GM23248 (cell line): ENCODE results near the gene EP300. TPM values are rescaled to one million over a fixed set of nuclear protein-coding genes. Genes with fewer than 3 reads are reported as not detected.

ENCODE experiments used
- DNase-seq: peaks from one replicate; pipeline ENCODE4 v3.0.0-alpha.2; 2015
- H2AFZ ChIP-seq: fragments of 200-600 bp; sonication (generic); 2 replicates; pipeline ENCODE4 v1.6.1; 2016; ENCODE audit warnings: antibody characterized with exemption
- H3F3A ChIP-seq: fragments of 200-600 bp; sonication (generic); 2 replicates; pipeline ENCODE4 v1.6.1; 2016; ENCODE audit warnings: mild to moderate bottlenecking, antibody characterized with exemption, mixed run types; ENCODE audit not compliant: insufficient read depth
- H3K27ac ChIP-seq: fragments of 200-600 bp; sonication (generic); 2 replicates; pipeline ENCODE4 v1.5.1; 2016; ENCODE audit warnings: mild to moderate bottlenecking
- H3K27me3 ChIP-seq: fragments of 200-600 bp; sonication (generic); replicated peaks from 2 replicates; pipeline ENCODE4 v1.6.1; 2016; ENCODE audit warnings: mild to moderate bottlenecking; ENCODE audit not compliant: insufficient read depth
- H3K36me3 ChIP-seq: fragments of 200-600 bp; sonication (generic); 2 replicates; pipeline ENCODE4 v1.6.1; 2016; ENCODE audit warnings: low read depth, mild to moderate bottlenecking
- H3K4me1 ChIP-seq: fragments of 200-600 bp; sonication (generic); 2 replicates; pipeline ENCODE4 v1.6.1; 2016; ENCODE audit warnings: mild to moderate bottlenecking; ENCODE audit not compliant: insufficient read depth
- H3K4me2 ChIP-seq: fragments of 200-600 bp; sonication (generic); one replicate; pipeline ENCODE4 v1.6.1; 2016; ENCODE audit warnings: mild to moderate bottlenecking; ENCODE audit not compliant: unreplicated experiment
- H3K4me3 ChIP-seq: fragments of 200-600 bp; sonication (generic); 2 replicates; pipeline ENCODE4 v1.5.1; 2016; ENCODE audit warnings: mild to moderate bottlenecking
- H3K79me2 ChIP-seq: fragments of 200-600 bp; sonication (generic); 2 replicates; pipeline ENCODE4 v1.6.1; 2016; ENCODE audit warnings: mild to moderate bottlenecking; ENCODE audit not compliant: insufficient read depth
- H3K9ac ChIP-seq: fragments of 200-600 bp; sonication (generic); 2 replicates; pipeline ENCODE4 v1.6.1; 2016; ENCODE audit warnings: mild to moderate bottlenecking
- H3K9me2 ChIP-seq: fragments of 200-600 bp; sonication (generic); 2 replicates; pipeline ENCODE4 v1.6.1; 2016; ENCODE audit warnings: mixed run types, mild to moderate bottlenecking, moderate library complexity; ENCODE audit not compliant: insufficient read depth
- H3K9me3 ChIP-seq: fragments of 200-600 bp; sonication (generic); one replicate; pipeline ENCODE4 v1.6.1; 2017; ENCODE audit warnings: low read depth
- H4K20me1 ChIP-seq: fragments of 200-600 bp; sonication (generic); 2 replicates; pipeline ENCODE4 v1.6.0; 2016; ENCODE audit not compliant: insufficient read depth
- EZH2 ChIP-seq: fragments of 200-600 bp; sonication (generic); IDR thresholded peaks from 2 replicates; pipeline ENCODE4 v1.6.1; 2018; ENCODE audit warnings: antibody characterized with exemption, mild to moderate bottlenecking; ENCODE audit not compliant: insufficient read depth, poor library complexity, severe bottlenecking
- EZH2phosphoT487 ChIP-seq: fragments of 200-600 bp; sonication (generic); IDR thresholded peaks from 2 replicates; pipeline ENCODE4 v1.6.1; 2018; ENCODE audit warnings: antibody characterized with exemption, moderate library complexity, mild to moderate bottlenecking, low read depth; ENCODE audit not compliant: insufficient read depth
- WGBS, 2 experiments: methylation state at CpG; one replicate each; pipeline ENCODE4 v1.1.6; 2015 to 2017; ENCODE audit warnings: low lambda C conversion rate in 2 of 2, low coverage in 1 of 2; ENCODE audit errors: missing lambda C conversion rate in 2 of 2; 5-methylcytosine and 5-hydroxymethylcytosine counted together
- in situ Hi-C: fragments of 300-500 bp; cut with MboI; formaldehyde crosslinking; loops from 2 replicates; pipeline ENCODE4 v1.15.0; 2020
- polyA plus RNA-seq: library from polyadenylated mRNA; unstranded; fragments of >200 nt; fragmentation: Nextera tagmentation; extraction: Ambion mirVana; gene quantifications from 2 replicates; pipeline ENCODE4 v1.2.1, GENCODE V29; 2016
- total RNA-seq: library from RNA; depleted of rRNA; stranded (reverse); fragments of >200 nt; shearing (Covaris generic); gene quantifications from 2 replicates; pipeline ENCODE4 v1.2.3, GENCODE V29; 2014

EP300 gene
- total and polyA plus RNA-seq, 2 experiments from 2014 or later = 11.4 to 18.8 TPM

GRCh38 chr22:41124086-41124485 lies 31.7 kb downstream of the EP300 start:
- H2AFZ ChIP-seq = no peak overlapping the region
- H3K27me3 ChIP-seq = no peaks in the 10 kb centered on the region
- no peak overlapping the region for H3K9ac ChIP-seq
- no peaks in the 10 kb centered on the region for H3K4me1 ChIP-seq
- TF ChIP-seq EZH2 (no peak), EZH2phosphoT487 (no peak)
- H3K4me2 ChIP-seq = no peak overlapping the region
- H3K4me3 ChIP-seq = no peak overlapping the region
- H4K20me1 ChIP-seq = no peaks in the 10 kb centered on the region
- no peak for DNase-seq
- no peaks in the 10 kb centered on the region for H3F3A ChIP-seq
- H3K36me3 ChIP-seq = peaks cover 33% of the 10 kb centered on the region
- no peaks in the 10 kb centered on the region for H3K9me2 ChIP-seq
- no peak overlapping the region for H3K27ac ChIP-seq
- in situ Hi-C loops = loop anchor here (25.0 kb wide), 1 partner anchor 187 kb away; no protein-coding TSS in a partner anchor
- no peaks in the 10 kb centered on the region for H3K9me3 ChIP-seq
- peaks cover 99% of the 10 kb centered on the region for H3K79me2 ChIP-seq
- 98% methylated on average over 9 of the region's 9 CpGs for WGBS, 2 experiments

- H3K79me2 ChIP-seq = peaks cover 94% of the 10 kb centered on the region
Measured at GRCh38 chr22:41127451-41127850, 35.1 kb downstream of the EP300 start.

GRCh38 chr22:41128606-41129005 lies 36.2 kb downstream of the EP300 start:
- H3K4me2 ChIP-seq = no peak overlapping the region
- no peaks in the 10 kb centered on the region for H4K20me1 ChIP-seq
- WGBS, 2 experiments = 96% methylated on average over 14 of the region's 14 CpGs
- peaks cover 91% of the 10 kb centered on the region for H3K79me2 ChIP-seq
- no peak overlapping the region for H3K27ac ChIP-seq
- H3K9me3 ChIP-seq = no peaks in the 10 kb centered on the region
- DNase-seq = no peak
- H3K4me3 ChIP-seq = no peak overlapping the region
- in situ Hi-C loops = no loop called here
- H3K27me3 ChIP-seq = no peaks in the 10 kb centered on the region
- H3K9me2 ChIP-seq = no peaks in the 10 kb centered on the region
- H3F3A ChIP-seq = peaks cover 23% of the 10 kb centered on the region
- TF ChIP-seq EZH2 = no peak
- TF ChIP-seq EZH2phosphoT487 = no peak
- no peak overlapping the region for H3K9ac ChIP-seq
- no peak overlapping the region for H2AFZ ChIP-seq
- peaks cover 61% of the 10 kb centered on the region for H3K36me3 ChIP-seq
- H3K4me1 ChIP-seq = peaks cover 7% of the 10 kb centered on the region

More at GRCh38 chr22:41127451-41127850, 35.1 kb downstream of the EP300 start:
- 82 to 86% methylated on average over 5 of the region's 5 CpGs for WGBS, 2 experiments
- no peaks in the 10 kb centered on the region for H3K27me3 ChIP-seq
- DNase-seq = no peak
- no peak overlapping the region for H3K4me3 ChIP-seq
- no peak overlapping the region for H2AFZ ChIP-seq
- no peaks in the 10 kb centered on the region for H3K9me2 ChIP-seq
- in situ Hi-C loops = no loop called here
- H3K4me2 ChIP-seq = no peak overlapping the region
- no peak for TF ChIP-seq EZH2
- no peak for TF ChIP-seq EZH2phosphoT487
- no peak overlapping the region for H3K27ac ChIP-seq
- H3K4me1 ChIP-seq = peaks cover 3% of the 10 kb centered on the region
- H3K36me3 ChIP-seq = peaks cover 59% of the 10 kb centered on the region
- H3K9ac ChIP-seq = no peak overlapping the region
- no peaks in the 10 kb centered on the region for H4K20me1 ChIP-seq
- H3F3A ChIP-seq = peaks cover 15% of the 10 kb centered on the region; the same call in 1 of the 2 replicates
- no peaks in the 10 kb centered on the region for H3K9me3 ChIP-seq

GRCh38 chr22:41132550-41132949 lies 40.2 kb downstream of the EP300 start:
- peaks cover 92% of the 10 kb centered on the region for H3K79me2 ChIP-seq
- H3K9me3 ChIP-seq = no peaks in the 10 kb centered on the region
- in situ Hi-C loops = no loop called here
- TF ChIP-seq EZH2 = no peak
- no peak for TF ChIP-seq EZH2phosphoT487
- H3K4me2 ChIP-seq = no peak overlapping the region
- peak; percentile 53 for DNase-seq
- no peaks in the 10 kb centered on the region for H3K27me3 ChIP-seq
- peaks cover 29% of the 10 kb centered on the region for H3F3A ChIP-seq
- no peak overlapping the region for H3K4me3 ChIP-seq
- 47 to 57% methylated on average over 2 of the region's 2 CpGs for WGBS, 2 experiments
- no peak overlapping the region for H3K9ac ChIP-seq
- H2AFZ ChIP-seq = no peak overlapping the region
- no peaks in the 10 kb centered on the region for H3K9me2 ChIP-seq
- H3K27ac ChIP-seq = peak overlapping the region; percentile 42
- peaks cover 7% of the 10 kb centered on the region for H3K4me1 ChIP-seq
- no peaks in the 10 kb centered on the region; the same call in 1 of the 2 replicates for H4K20me1 ChIP-seq
- H3K36me3 ChIP-seq = peaks cover 78% of the 10 kb centered on the region
